GM12801 (cell line): ENCODE data around the gene ENPP1.

ENCODE experiments used
- TF ChIP-seq, protein P1 (sequence below): IDR thresholded peaks from one replicate; pipeline ENCODE4 v1.5.1; 2011; ENCODE audit warnings: control low read depth; ENCODE audit not compliant: insufficient read length; ENCODE audit errors: extremely low read depth

The ENPP1 gene

GRCh38 chr6:131787079-131787478 lies 20.7 kb upstream of the ENPP1 start:
- TF ChIP-seq, protein P1, sequence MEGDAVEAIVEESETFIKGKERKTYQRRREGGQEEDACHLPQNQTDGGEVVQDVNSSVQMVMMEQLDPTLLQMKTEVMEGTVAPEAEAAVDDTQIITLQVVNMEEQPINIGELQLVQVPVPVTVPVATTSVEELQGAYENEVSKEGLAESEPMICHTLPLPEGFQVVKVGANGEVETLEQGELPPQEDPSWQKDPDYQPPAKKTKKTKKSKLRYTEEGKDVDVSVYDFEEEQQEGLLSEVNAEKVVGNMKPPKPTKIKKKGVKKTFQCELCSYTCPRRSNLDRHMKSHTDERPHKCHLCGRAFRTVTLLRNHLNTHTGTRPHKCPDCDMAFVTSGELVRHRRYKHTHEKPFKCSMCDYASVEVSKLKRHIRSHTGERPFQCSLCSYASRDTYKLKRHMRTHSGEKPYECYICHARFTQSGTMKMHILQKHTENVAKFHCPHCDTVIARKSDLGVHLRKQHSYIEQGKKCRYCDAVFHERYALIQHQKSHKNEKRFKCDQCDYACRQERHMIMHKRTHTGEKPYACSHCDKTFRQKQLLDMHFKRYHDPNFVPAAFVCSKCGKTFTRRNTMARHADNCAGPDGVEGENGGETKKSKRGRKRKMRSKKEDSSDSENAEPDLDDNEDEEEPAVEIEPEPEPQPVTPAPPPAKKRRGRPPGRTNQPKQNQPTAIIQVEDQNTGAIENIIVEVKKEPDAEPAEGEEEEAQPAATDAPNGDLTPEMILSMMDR = no peak

GRCh38 chr6:131787766-131788712 lies 19.8 kb upstream of the ENPP1 start:
- TF ChIP-seq, protein P1 = no peak

GRCh38 chr6:131789219-131789618 lies 18.6 kb upstream of the ENPP1 start:
- TF ChIP-seq, protein P1 = no peak

GRCh38 chr6:131791476-131791875 lies 16.3 kb upstream of the ENPP1 start:
- TF ChIP-seq, protein P1 = no peak

- TF ChIP-seq, protein P1 = no peak
Measured at GRCh38 chr6:131792091-131792496, 15.7 kb upstream of the ENPP1 start.

DNA sequence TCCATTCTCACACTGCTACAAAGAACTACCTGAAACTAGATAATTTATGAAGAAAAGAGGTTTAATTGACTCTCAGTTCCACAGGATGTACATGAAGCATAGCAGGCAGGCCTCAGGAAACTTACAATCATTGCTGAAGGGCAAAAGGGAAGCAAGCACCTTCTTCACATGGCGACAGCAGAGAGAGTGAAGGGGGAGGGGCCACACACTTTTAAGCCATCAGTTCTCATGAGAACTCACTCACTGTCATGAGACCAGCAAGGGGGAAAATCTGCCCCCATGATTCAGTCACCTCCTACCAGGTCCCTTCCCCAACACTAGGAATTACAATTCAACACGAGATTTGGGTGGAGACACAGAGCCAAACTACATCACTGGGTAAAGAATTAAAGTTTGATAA lies 12.5 kb upstream of the ENPP1 start:
- TF ChIP-seq, protein P1 = no peak

DNA sequence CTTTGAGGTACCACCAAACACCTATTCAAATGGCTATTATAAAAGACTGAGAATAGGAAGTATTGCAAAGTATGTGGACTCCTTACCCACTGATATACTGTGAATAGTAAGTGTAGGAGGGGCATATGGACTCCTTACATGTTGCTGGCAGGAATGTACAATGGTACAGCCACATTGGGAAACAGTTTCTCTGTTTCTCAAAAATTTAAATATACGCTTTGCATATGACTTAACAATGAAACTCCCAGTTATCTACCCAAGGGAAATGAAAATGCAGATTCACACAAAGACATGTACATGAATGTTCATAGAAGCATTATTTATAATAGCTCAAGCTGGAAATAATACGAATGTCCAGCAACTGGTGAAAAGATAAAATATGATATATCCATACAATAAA lies 5.5 kb upstream of the ENPP1 start:
- TF ChIP-seq, protein P1 = no peak
